Dermis blood vessel endothelial cell (primary cell): Measurements from ENCODE around the gene PCSK7. TPM values are rescaled to one million over a fixed set of nuclear protein-coding genes. Genes with fewer than 3 reads are reported as not detected.

ENCODE experiments used
- DNase-seq: peaks from one replicate; pipeline ENCODE4 v3.0.0; 2010
- total RNA-seq: library from RNA; depleted of rRNA; stranded (reverse); fragments of >200 nt; gene quantifications from 2 replicates; pipeline ENCODE4 v1.2.3, GENCODE V29; 2014

PCSK7 gene
- total RNA-seq, 1 donor from 2014 or later = 63.5 TPM

DNA sequence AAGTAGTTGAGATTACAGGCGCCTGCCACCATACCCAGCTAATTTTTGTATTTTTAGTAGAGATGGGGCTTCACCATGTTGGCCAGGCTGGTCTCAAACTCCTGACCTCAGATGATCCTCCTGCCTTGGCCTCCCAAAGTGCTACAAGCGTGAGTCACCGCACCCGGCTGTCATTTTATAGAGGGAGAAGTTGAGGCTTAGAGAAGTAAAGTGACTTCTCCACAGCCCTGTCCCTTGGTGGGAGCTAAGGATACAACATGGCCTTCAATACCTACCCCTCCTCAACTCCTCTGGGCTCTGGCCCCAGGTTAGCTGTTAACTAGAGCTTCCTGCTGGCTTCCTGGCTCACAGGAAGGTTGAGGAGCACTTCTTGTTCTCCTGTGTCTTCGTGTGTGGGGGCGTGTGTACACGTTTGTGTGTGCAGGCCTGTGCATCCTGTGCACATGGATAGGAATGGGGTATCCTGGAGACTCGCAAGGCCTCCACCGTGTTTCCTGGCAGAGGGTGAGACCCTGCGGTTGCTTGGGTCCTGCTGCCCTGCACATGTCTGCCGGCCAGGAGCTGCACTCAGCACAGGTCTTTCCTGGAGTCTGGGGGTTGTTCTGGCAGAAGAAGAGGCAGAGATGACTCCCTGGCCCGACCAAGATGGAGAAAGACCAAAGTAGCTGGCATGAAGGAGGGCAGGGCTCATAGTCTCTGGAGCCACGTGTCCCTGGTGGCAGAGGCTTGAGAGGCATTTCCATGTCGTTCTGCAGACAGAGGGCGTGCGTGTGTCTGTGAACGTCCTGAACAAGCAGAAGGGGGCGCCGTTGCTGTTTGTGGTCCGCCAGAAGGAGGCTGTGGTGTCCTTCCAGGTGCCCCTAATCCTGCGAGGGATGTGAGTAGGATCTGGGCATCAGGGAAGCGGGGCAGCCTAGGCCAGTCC, 51.0 kb downstream of the PCSK7 start:
- peak; percentile 94 for DNase-seq

DNA sequence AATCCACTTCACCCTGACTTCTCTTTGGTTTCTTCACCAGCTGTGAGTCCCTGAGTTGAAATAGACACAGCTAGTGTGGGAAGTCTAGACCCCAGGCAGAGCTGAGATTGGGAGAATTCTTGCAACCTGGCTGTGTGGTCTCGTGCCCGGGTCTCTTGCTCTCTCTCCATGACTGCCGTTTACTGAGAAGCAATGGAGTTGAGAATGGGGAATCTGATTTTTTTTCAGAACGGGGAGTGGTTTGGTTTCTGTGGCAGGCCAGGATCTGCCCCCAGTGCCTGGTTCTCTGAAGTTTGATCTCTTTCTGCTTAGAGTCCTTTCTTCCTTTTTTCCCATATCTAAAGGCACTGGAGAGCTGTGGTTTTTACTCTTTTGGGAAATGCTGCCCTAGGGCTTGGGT, 51.9 kb downstream of the PCSK7 start:
- DNase-seq = no peak

DNA sequence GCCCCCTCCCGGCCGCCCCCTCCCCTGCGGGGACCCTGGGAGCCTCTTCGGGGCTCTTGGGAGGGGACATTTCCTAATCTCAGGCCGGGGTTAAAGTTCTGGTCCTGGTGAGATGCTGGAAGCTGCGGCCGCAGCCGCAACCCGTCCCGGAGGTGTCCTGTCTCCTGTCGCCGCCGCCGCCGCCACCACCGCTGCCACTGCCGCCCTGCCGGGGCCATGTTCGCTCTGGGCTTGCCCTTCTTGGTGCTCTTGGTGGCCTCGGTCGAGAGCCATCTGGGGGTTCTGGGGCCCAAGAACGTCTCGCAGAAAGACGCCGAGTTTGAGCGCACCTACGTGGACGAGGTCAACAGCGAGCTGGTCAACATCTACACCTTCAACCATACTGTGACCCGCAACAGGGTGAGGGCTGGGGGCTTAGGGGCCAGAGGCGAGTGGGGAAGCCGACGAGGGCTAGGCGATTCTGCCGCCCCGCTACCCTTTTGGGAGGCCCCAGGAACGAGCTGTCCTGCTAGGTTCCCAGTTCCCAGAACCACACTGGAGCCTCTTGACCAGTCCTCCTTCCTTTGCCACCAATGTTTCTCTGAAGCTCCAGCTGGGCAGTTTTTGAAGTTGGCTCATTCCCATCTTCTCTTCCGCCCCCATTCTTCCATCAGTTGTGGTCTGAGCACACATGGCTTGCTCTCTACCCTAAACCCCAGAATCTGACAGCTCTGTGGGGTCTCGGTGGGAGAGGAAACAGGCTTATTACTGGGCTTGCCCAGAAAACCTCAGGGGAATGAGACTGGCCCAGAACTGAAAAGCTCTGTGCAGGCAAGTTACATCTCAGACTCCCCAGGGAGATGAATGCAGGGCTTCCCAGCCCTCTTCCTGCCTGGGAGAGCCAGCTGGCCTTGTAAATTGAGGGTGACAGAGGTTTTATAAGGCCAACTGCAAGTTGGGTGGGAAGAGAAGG, 52.5 kb downstream of the PCSK7 start:
- DNase-seq = peak; percentile 28

- DNase-seq = peak; percentile 96
Measured at GRCh38 chr11:117178210-117179034, 53.5 kb downstream of the PCSK7 start, which contains the start of gene SIDT2. SIDT2 (plus strand) TSS chr11:117178743; CDS start chr11:117179264, 521 bp downstream.

- DNase-seq = peak; percentile 36
Measured at GRCh38 chr11:117177534-117178209, 54.2 kb downstream of the PCSK7 start.

GRCh38 chr11:117176186-117176585, 55.7 kb downstream of the PCSK7 start:
- no peak for DNase-seq

- no peak for DNase-seq
Measured at GRCh38 chr11:117175781-117176180, 56.1 kb downstream of the PCSK7 start.

GRCh38 chr11:117175104-117175503, 56.8 kb downstream of the PCSK7 start:
- DNase-seq = no peak

DNA sequence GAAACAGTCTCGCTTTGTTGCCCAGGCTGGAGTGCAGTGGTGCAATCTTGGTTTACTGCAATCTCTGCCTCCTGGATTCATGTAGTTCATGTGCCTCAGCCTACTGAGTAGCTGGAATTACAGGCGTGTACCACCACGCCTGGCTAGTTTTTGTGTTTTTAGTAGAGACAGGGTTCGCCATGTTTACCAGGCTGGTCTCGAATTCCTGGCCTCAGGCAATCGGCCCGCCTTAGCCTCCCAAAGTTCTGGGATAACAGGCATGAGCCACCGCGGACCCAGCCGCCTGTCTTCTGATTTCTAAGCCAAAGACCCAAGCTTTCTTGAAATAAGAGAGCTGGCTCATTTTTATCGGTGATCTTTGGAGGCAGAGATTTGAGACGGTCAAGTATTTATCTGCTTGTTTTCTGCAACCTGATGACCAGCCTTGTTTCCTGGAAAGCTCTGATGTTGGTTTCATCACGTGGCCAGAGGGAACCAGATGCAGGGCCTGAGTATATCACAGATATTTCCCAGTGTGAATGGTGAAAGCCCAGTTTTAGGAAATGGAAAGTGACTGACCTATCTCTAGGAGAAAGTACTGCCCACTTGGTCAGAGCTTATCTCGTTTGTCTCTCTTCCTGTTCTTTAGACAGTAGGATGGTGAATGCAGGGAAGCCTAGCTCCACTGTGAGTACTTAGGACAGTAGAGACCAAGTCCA, 59.0 kb downstream of the PCSK7 start:
- DNase-seq = peak; percentile 66

- DNase-seq = peak; percentile 9
Measured at GRCh38 chr11:117171404-117172061, 60.3 kb downstream of the PCSK7 start.

DNA sequence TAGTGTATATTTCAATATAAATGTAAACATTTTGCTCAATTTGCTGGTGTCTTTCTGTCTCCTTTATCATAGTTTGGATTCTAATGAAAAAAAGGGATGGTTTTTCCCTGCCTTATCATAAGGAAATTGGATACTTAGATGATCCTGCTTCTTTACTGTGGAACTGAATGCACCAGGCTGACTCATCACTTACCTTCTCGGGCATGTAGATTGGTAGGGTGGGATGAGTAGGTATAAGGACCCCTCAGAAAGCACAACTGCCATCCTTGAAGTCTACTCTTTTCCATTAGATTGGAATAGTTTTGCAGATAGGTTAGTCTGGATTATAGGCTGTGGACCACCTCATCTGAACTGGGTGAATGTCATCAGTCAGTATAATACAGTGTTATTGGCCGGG, 60.9 kb downstream of the PCSK7 start:
- DNase-seq = no peak

DNA sequence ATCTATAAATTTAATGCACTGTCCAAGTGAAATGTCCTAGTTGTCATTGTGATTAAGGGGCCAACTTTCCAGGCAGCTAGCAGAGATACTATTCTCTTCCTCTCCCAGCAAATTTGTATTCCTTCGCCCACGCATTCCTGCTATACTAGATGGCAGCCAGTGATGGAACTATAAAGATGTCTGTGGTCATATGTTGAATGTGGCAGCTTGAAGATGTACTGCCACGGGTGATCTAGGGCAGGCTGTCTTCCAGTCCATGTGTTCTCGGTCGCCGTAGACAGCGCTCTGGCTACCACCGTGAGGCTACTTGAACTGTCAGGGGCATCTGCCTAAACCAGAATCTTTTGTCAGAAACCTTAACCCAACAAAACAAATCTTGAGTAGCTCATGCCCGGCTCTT, 61.7 kb downstream of the PCSK7 start:
- DNase-seq = no peak

DNA sequence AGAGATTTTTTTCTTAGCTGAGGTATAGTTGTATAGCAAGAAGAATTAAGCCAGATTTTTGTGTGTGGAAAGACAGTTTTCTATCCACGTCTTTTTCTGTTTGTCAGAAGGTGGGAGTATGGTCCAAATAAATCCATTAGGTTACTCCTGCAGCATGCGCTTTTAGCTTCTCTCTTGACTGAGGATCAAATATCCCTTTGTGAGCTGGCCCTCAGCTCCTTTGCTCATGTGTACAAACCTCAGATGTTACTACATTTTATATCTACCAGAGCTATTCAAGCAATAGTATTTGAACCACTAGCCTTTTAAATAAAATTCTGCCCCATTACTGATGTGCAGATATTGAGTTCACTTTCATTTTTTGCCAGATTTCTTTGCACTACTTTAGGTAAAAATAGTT, 62.1 kb downstream of the PCSK7 start:
- no peak for DNase-seq

DNA sequence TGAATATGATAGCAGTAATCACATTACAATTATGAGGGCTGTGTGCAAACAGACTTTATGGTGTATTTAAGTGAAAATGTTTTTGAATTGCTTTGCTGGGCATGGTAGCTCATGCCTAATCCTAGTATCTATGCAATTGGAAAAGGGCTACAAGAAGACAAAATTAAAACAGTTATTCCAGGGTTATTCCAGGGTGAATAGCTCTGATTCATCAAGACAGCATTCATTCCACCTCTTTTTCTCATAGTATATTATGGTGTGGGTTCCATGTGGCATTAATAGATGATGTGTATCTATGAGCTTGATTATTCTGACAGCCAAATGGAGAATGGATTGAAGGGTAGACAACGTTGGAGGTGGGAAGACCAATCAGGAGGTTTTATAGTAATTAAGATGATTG, 65.4 kb downstream of the PCSK7 start:
- no peak for DNase-seq

- DNase-seq = no peak
Measured at GRCh38 chr11:117160826-117161225, 71.0 kb downstream of the PCSK7 start.

DNA sequence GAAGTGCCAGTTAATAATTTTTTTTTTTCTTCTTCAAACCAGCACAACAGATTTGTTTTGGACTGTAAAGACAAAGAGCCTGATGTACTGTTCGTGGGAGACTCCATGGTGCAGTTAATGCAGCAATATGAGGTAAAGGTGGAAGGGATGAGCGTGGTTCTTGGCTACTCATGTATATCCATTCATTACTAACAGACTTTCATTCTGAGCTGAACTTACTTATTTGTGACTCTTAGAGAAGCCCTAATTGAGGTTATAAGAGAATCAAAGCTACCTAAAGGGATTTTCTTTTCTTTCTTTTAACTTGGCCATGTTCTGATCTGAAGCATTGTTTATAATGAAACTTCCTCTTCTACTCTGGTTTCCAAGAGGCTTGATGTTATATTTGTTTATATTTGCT, 72.0 kb downstream of the PCSK7 start:
- no peak for DNase-seq

- DNase-seq = no peak
Measured at GRCh38 chr11:117157507-117157906, 74.4 kb downstream of the PCSK7 start.

- no peak for DNase-seq
Measured at GRCh38 chr11:117154468-117154867, 77.4 kb downstream of the PCSK7 start.
